K562 (cell line): ENCODE results near the gene TFAP2D. TPM values are rescaled to one million over a fixed set of nuclear protein-coding genes. Genes with fewer than 3 reads are reported as not detected.
A peak's percentile ranks its signal among the peaks of the same experiment; 100 is the strongest.

Experiments used
- MED1 ChIP-seq: sonication (generic); formaldehyde crosslinking; IDR thresholded peaks from 2 replicates; pipeline ENCODE4 v1.8.1; 2023; ENCODE audit warnings: missing genetic modification reagents, borderline replicate concordance
- NEUROD1 ChIP-seq: fragments of 150-350 bp; IDR thresholded peaks from 2 replicates; pipeline ENCODE4 v1.6.1; 2014; ENCODE audit warnings: borderline replicate concordance, low read length, low read depth; ENCODE audit not compliant: partially characterized antibody
- ZNF830 ChIP-seq: fragments of 250-450 bp; sonication (Bioruptor Pico); IDR thresholded peaks from 2 replicates; pipeline ENCODE4 v1.5.0; 2021; ENCODE audit warnings: mild to moderate bottlenecking
- polyA plus RNA-seq, 8 experiments: library from polyadenylated mRNA; depleted of rRNA in 4 of 8; stranded (reverse) in 5 of 8; unstranded in 3 of 8; fragments of >200 nt; fragmentation: Nextera tagmentation in 2 of 8; fragmentation: Illumina TruSeq in 1 of 8; extraction: Ambion mirVana in 2 of 8; extraction: Trizol in 1 of 8; gene quantifications; 2 replicates each; pipeline versions ENCODE4 v1.2.1 to v1.2.3, GENCODE V29; 2011 to 2014; ENCODE audit warnings: inconsistent platforms in 1 of 8, missing spikeins in 1 of 8
- total RNA-seq, 7 experiments: library from RNA; depleted of rRNA in 6 of 7; stranded (reverse); fragments of >200 nt in 6 of 7; fragmentation: Illumina TruSeq in 2 of 7; extraction: Trizol in 2 of 7; gene quantifications; 2 replicates each; pipeline versions ENCODE4 v1.2.1 to v1.2.3, GENCODE V29; 2011 to 2021; ENCODE audit warnings: low replicate concordance in 1 of 7
- TF ChIP-seq, protein P1 (sequence below), 2 experiments: fragments of 450-650 bp; formaldehyde crosslinking in 1 of 2; IDR thresholded peaks; 2 replicates each; pipeline versions ENCODE4 v1.4.0 to v1.6.1; 2014 to 2020; ENCODE audit warnings: mild to moderate bottlenecking in 2 of 2, borderline replicate concordance in 1 of 2, low read depth in 1 of 2
- TF ChIP-seq, protein P2 (sequence below): fragments of 250-450 bp; sonication (Bioruptor Pico); IDR thresholded peaks from 2 replicates; pipeline ENCODE4 v1.5.0; 2020; ENCODE audit warnings: mild to moderate bottlenecking
- TF ChIP-seq, protein P3 (sequence below), 2 experiments: fragments of 450-650 bp; IDR thresholded peaks; 2 replicates each; pipeline ENCODE4 v1.6.1; 2016; ENCODE audit warnings: mild to moderate bottlenecking in 2 of 2, borderline replicate concordance in 1 of 2, low read depth in 1 of 2, moderate library complexity in 1 of 2

TFAP2D gene
- total and polyA plus RNA-seq, 9 of the 15 experiments (the other 6 are each of a cell fraction or from before 2014, with no cell fraction given): not detected

DNA sequence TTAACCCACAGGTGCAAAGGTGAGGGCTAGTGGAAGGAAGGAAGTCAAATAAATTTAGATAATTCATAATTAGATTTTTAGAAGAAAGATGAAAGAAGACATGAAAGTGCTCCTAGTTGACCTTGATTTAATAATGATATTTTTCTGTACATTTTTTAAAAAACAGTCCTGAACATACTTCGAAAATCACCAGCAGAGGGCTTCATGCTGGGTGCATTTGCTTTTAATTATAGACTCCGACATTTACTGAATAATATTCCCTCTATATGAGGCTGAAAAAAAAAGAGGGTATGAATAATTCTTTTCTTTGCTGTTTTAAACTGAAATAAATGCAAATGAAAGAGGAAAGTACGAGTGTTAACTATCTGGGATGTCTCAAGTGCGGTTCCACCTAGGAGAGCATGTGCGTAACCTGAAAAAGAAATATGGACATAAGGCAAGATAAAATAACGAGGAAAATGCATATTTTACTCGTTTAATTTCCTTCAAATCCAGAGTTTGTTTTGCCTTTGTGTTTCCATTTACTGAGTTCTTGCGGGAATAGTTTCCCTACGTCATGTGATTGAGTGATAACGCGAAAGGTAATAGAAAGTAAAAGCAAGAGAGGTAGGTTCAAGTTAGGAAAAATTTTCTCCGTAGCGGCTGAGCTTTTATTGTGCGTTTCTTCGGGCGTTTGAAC is 102.2 kb downstream of the TFAP2D start (continued):
- TF ChIP-seq, protein P1, sequence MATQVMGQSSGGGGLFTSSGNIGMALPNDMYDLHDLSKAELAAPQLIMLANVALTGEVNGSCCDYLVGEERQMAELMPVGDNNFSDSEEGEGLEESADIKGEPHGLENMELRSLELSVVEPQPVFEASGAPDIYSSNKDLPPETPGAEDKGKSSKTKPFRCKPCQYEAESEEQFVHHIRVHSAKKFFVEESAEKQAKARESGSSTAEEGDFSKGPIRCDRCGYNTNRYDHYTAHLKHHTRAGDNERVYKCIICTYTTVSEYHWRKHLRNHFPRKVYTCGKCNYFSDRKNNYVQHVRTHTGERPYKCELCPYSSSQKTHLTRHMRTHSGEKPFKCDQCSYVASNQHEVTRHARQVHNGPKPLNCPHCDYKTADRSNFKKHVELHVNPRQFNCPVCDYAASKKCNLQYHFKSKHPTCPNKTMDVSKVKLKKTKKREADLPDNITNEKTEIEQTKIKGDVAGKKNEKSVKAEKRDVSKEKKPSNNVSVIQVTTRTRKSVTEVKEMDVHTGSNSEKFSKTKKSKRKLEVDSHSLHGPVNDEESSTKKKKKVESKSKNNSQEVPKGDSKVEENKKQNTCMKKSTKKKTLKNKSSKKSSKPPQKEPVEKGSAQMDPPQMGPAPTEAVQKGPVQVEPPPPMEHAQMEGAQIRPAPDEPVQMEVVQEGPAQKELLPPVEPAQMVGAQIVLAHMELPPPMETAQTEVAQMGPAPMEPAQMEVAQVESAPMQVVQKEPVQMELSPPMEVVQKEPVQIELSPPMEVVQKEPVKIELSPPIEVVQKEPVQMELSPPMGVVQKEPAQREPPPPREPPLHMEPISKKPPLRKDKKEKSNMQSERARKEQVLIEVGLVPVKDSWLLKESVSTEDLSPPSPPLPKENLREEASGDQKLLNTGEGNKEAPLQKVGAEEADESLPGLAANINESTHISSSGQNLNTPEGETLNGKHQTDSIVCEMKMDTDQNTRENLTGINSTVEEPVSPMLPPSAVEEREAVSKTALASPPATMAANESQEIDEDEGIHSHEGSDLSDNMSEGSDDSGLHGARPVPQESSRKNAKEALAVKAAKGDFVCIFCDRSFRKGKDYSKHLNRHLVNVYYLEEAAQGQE (IDR thresholded peaks at IDR 0.05; ENCODE audit: borderline replicate concordance): peak; percentile 45; the same call in 1 of the 2 replicates
- TF ChIP-seq, protein P1 (CRISPR knock-in tag; IDR thresholded peaks at IDR 0.05; ENCODE audit: low read depth): no peak
- TF ChIP-seq ZNF830 (CRISPR knock-in tag): no peak
- TF ChIP-seq NEUROD1: no peak
- TF ChIP-seq, protein P2, sequence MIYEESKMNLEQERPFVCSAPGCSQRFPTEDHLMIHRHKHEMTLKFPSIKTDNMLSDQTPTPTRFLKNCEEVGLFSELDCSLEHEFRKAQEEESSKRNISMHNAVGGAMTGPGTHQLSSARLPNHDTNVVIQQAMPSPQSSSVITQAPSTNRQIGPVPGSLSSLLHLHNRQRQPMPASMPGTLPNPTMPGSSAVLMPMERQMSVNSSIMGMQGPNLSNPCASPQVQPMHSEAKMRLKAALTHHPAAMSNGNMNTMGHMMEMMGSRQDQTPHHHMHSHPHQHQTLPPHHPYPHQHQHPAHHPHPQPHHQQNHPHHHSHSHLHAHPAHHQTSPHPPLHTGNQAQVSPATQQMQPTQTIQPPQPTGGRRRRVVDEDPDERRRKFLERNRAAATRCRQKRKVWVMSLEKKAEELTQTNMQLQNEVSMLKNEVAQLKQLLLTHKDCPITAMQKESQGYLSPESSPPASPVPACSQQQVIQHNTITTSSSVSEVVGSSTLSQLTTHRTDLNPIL (CRISPR knock-in tag): no peak
- TF ChIP-seq, protein P3, sequence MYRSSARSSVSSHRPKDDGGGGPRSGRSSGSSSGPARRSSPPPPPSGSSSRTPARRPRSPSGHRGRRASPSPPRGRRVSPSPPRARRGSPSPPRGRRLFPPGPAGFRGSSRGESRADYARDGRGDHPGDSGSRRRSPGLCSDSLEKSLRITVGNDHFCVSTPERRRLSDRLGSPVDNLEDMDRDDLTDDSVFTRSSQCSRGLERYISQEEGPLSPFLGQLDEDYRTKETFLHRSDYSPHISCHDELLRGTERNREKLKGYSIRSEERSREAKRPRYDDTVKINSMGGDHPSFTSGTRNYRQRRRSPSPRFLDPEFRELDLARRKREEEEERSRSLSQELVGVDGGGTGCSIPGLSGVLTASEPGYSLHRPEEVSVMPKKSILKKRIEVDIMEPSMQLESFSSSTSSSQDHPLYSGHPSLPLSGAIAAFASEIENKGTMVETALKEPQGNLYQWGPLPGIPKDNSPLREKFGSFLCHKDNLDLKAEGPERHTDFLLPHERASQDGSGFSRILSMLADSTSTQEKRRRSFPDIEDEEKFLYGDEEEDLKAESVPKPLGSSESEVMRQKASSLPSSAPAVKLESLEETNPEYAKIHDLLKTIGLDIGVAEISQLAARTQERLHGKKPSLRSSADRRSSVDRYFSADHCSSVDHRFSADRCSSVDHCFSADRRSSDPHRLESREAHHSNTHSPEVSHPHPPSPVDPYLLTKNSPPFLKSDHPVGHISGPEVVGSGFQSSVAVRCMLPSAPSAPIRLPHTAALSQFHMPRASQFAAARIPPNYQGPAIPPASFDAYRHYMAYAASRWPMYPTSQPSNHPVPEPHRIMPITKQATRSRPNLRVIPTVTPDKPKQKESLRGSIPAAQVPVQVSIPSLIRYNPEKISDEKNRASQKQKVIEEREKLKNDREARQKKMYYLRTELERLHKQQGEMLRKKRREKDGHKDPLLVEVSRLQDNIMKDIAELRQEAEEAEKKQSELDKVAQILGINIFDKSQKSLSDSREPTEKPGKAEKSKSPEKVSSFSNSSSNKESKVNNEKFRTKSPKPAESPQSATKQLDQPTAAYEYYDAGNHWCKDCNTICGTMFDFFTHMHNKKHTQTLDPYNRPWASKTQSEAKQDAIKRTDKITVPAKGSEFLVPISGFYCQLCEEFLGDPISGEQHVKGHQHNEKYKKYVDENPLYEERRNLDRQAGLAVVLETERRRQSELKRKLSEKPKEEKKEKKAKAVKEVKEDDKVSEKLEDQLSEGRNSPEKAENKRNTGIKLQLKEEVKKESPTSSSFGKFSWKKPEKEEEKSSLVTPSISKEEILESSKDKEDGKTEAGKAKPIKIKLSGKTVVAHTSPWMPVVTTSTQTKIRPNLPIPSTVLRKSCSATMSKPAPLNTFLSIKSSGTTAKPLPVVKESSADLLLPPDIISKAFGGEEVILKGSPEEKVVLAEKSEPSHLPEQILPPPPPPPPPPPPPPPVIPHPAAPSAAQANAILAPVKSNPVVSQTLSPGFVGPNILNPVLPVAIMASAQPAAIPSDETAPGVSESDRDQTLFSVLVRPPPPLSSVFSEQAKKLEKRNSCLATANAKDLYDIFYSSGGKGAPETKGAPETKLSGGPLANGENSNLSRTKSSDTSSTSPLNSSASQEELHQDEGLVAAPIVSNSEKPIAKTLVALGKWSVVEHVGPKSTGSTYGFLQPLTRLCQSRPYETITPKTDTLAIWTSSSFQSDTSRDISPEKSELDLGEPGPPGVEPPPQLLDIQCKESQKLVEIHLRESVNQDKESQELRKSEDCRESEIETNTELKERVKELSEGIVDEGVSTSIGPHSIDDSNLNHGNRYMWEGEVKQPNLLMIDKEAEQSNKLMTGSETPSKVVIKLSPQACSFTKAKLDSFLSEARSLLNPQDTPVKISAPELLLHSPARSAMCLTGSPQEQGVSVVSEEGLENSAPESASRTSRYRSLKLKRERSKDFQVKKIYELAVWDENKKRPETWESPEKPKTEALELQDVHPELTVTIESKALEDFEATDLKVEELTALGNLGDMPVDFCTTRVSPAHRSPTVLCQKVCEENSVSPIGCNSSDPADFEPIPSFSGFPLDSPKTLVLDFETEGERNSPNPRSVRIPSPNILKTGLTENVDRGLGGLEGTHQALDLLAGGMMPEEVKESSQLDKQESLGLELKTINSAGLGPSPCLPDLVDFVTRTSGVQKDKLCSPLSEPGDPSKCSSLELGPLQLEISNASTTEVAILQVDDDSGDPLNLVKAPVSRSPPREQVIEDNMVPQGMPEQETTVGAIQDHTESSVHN (IDR thresholded peaks at IDR 0.05; ENCODE audit: borderline replicate concordance in 1 of 2, low read depth in 1 of 2): no peak
- TF ChIP-seq MED1 (CRISPR knock-in tag): no peak
